HG02973 (cell line): ENCODE data around the gene ALDH3B2.
"Not testable (repeated sequence)": the region's sequence is repeated elsewhere in the genome, so short reads cannot be mapped to it uniquely, and the experiment has no call there.

ENCODE experiments used
- ATAC-seq: cut with Tn5 transposase; IDR thresholded peaks from one replicate; pipeline ENCODE4 v1.9.1; 2021; ENCODE audit warnings: moderate library complexity; ENCODE audit not compliant: unreplicated experiment

The ALDH3B2 gene

GRCh38 chr11:67631411-67631810 lies 43.0 kb downstream of the ALDH3B2 start:
- ATAC-seq, result no peak

DNA sequence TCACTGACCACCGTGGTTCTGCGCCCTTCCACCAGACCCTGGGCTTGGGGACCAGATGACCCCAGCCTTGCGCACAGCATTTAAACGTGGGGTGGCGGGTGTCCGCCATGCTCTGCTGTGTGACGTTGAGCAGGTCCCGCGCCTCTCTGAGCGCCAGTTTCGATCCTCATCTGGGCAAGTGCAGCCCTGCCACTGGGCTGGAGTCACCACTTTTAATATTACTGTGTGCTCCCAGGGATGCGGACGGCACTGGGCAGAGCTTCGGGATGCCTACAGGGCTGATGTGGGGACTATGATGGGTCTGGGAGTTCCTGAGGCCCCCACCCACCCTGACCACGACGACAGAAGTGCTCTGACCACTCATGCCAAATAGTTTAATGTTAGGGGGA lies 43.5 kb downstream of the ALDH3B2 start:
- peak; percentile 1 for ATAC-seq

DNA sequence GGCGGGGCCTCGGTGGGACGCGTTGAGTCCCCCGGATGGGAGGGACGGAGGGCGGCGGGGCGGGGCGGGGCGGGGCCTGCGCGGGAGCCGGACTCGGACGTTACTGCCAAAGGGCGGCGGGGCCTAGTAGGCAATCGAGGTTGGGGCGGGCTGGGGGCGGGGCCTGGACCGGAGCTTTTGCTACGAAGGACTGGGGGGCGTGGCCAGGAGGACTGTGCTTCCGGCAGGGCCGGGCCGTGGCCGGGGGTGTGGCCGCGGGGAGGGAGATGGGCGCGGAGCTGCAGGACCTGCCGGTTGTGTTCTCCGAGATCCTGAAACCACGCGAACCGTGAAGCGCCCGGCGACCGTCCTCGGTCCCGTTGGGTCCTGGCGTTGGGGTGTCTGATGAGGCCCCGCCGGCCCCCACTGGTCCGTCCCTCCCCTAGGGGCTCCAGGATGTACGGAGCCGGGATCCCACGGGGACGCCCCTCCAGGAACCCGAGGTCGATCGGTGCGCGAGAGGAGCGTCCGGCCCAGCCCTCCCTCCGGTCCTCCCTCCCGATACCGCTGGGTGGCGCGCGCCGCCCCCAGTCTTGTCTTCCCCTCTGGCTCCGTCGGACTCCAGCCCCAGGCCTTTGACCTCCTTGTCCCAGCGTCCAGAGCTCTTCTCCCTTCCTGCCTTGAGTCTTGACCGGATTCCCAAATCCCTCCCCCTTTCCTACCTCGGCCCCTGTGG lies 44.0 kb downstream of the ALDH3B2 start:
- ATAC-seq, result peak; percentile 52

- ATAC-seq, result peak; percentile 47
These were observed 44.8 kb downstream of the ALDH3B2 start, which contains the start of gene NUDT8 for GRCh38 chr11:67629386-67630227. Gene NUDT8, minus strand, starts transcription at chr11:67629937. Its CDS starts 26 bp downstream, at chr11:67629911.

- no peak for ATAC-seq
These were observed 45.6 kb downstream of the ALDH3B2 start for GRCh38 chr11:67628710-67629385.

- ATAC-seq, result no peak
These were observed 46.4 kb downstream of the ALDH3B2 start for GRCh38 chr11:67627812-67628624.

- ATAC-seq, result no peak
These were observed 47.0 kb downstream of the ALDH3B2 start for GRCh38 chr11:67627441-67627811.

- no peak for ATAC-seq
These were observed 47.5 kb downstream of the ALDH3B2 start for GRCh38 chr11:67626970-67627369.

DNA sequence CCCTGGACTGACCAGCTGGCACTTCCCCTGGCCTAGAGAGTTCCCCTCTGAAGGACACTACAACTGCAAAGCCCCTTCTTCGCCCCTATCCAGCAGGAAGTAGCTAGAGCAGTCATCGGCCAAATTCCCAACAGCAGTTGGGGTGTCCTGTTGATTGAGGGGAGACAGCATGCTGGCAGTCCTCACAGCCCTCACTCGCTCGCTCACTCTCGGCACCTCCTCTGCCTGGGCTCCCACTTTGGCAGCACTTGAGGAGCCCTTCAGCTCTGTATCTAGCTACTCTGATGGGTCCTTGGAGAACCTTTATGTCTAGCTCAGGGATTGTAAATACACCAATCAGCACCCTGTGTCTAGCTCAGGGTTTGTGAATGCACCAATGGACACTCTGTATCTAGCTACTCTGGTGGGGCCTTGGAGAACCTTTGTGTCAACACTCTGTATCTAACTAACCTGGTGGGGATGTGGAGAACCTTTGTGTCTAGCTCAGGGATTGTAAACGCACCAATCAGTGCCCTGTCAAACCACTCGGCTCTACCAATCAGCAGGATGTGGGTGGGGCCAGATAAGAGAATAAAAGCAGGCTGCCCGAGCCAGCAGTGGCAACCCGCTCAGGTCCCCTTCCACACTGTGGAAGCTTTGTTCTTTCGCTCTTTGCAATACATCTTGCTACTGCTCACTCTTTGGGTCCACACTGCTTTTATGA lies 48.1 kb downstream of the ALDH3B2 start:
- not testable (repeated sequence) for ATAC-seq

DNA sequence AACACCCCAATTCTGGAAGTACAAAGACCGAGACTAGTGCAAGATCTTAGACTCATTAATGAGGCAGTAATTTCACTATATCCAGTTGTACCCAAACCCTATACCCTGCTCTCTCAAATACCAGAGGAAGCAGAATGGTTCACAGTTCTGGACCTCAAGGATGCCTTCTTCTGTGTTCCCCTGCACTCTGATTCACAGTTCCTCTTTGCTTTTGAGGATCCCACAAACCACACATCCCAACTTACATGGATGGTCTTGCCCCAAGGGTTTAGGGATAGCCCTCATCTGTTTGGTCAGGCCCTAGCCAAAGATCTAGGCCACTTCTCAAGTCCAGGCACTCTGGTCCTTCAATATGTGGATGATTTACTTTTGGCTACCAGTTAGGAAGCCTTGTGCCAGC lies 50.6 kb downstream of the ALDH3B2 start:
- ATAC-seq, result not testable (repeated sequence)

DNA sequence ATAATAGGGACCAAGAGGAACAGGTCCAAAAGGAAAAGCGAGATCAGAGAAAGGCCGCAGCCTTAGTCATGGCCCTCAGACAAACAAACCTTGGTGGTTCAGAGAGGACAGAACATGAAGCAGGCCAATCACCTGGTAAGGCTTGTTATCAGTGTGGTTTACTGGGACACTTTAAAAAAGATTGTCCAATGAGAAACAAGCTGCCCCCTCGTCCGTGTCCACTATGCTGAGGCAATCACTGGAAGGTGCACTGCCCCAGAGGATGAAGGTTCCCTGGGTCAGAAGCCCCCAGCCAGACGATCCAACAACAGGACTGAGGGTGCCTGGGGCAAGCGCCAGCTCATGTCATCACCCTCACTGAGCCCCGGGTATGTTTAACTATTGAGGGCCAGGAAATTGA lies 51.5 kb downstream of the ALDH3B2 start:
- ATAC-seq, result not testable (repeated sequence)

GRCh38 chr11:67621928-67622327 lies 52.5 kb downstream of the ALDH3B2 start:
- ATAC-seq, result not testable (repeated sequence)

GRCh38 chr11:67620621-67621020 lies 53.8 kb downstream of the ALDH3B2 start:
- not testable (repeated sequence) for ATAC-seq

DNA sequence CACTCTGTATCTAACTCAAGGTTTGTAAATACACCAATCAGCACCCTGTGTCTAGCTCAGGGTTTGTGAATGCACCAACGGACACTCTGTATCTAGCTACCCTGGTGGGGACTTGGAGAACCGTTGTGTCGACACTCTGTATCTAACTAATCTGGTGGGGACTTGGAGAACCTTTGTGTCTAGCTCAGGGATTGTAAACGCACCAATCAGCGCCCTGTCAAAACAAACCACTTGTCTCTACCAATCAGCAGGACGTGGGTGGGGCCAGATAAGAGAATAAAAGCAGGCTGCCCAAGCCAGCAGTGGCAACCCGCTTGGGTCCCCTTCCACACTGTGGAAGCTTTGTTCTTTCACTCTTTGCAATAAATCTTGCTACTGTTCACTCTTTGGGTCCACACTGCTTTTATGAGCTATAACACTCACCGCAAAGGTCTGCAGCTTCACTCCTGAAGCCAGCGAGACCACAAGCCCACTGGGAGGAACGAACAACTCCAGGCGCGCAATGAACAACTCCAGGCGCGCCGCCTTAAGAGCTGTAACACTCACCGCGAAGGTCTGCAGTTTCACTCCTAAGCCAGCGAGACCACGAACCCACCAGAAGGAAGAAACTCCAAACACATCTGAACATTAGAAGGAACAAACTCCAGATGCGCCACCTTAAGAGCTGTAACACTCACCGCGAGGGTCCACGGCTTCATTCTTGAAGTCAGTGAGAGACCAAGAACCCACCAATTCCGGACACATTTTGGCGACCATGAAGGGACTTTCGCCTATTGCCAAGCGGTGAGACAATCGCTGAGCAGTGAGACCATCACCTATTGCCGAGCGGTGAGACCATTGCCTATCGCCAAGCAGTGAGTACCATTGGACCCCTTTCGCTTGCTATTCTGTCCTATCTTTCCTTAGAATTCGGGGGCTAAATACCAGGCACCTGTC lies 54.5 kb downstream of the ALDH3B2 start:
- ATAC-seq, result not testable (repeated sequence)

GRCh38 chr11:67618901-67619659 lies 55.3 kb downstream of the ALDH3B2 start:
- not testable (repeated sequence) for ATAC-seq

DNA sequence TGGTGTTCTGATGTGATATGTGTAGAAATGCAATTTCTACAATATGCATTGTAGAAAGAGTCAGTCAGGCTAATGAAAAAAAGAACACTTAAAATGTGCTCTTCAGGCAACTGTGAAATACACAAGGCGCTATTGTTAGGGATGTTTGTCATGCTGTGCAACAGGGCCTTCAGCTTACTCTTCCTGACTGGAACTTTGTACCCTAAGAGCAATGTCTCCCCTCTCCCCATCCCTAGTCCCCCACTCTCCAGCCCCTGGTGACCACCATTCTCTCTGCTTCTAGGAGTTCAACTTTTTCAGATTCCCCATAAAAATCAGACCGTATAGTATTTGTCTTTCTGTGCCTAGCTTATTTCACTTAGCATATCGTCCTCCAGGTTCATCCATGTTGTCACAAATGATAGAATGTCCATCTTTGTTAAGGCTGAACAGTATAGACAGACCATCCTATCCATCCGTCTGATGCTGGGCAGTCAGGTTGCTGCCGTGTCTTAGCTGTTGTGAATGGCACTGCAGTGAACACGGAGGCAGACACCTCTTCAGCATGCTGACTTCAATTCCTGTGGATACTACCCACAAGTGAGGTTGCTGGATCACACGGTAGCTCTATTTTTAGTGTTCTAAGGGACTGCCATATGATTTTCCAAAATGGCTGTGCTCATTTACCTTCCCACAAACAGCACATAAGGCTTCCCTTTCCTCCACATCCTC lies 57.0 kb downstream of the ALDH3B2 start:
- ATAC-seq, result no peak

DNA sequence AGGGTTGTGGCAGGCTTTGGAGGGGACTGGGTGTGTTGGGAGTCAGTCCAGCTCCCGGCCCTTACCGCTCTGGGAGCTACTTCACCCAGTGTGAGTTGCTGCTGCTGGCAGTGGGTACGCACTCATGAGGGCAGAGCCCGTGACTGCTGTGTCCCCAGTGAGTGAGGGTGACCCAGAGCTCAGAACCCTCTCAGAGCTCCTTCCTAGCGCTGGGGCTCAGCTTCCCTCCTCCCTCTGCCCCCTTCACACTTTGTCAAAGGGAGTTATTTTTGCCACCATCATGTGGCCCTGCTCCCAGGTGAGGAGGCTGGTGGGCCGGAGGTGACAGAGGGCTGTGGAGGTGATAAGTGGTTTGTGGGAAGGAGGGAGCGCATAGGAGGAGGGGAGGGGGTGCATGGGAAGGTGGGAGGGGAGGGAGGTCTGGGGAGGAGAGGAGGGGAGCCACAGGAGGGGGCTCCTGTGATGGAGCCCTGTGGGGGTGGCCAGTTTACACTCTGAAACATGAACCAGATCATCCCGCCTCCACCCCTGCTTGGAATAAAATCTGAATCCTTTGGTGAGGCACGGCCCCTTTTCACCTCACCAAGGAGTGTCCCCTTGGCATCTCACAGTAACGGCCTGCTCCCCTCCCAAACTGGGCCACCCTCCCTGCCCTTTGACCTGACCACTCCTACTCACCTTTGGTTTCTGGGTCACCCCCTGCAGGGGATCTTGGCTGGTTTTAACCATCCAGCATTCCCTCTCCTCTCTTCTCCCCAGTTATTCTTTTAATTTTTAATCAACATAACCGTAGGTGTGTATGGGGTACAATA lies 57.8 kb downstream of the ALDH3B2 start:
- ATAC-seq, result no peak
